ENCODE measurements around the gene CENPU. TPM values are rescaled to one million over a fixed set of nuclear protein-coding genes. Genes with fewer than 3 reads are reported as not detected.
"Not testable (repeated sequence)": the region's sequence is repeated elsewhere in the genome, so short reads cannot be mapped to it uniquely, and the experiment has no call there.

CENPU gene
- total and polyA plus RNA-seq, 10 of the 15 experiments (the other 5 are each of a cell fraction or from before 2014, with no cell fraction given), result 26.6 to 90.8 (median 53.8) TPM

- TF ChIP-seq BCLAF1 (IDR thresholded peaks at IDR 0.05), result no peak
- no peak for TF ChIP-seq FOS (IDR thresholded peaks at IDR 0.05; ENCODE audit: borderline replicate concordance, extremely low read depth, insufficient read length)
- no peak for TF ChIP-seq ZNF622 (IDR thresholded peaks at IDR 0.05)
Measured at GRCh38 chr4:184660978-184661377, 72.9 kb downstream of the CENPU start (continued).

GRCh38 chr4:184657820-184658219 lies 76.1 kb downstream of the CENPU start:
- H3K4me2 ChIP-seq (ENCODE audit: control insufficient read depth, insufficient read depth); SMC1A ChIA-PET (ENCODE audit: uncharacterized antibody, unreplicated experiment); H3K79me2 ChIP-seq (ENCODE audit: control insufficient read depth, insufficient read depth, low read length); BruUV-seq (replicated peaks); FAIRE-seq; H4K20me1 ChIP-seq (ENCODE audit: control insufficient read depth, insufficient read depth); intact Hi-C loops (cut with micrococcal nuclease; ENCODE audit: unreplicated experiment); H3K9me3 ChIP-seq (replicated peaks; ENCODE audit: control insufficient read depth, insufficient read depth, low read length); H3K4me3 ChIP-seq; CTCF ChIA-PET; RAD21 ChIA-PET (ENCODE audit: unreplicated experiment); H3K27me3 ChIP-seq (replicated peaks in 1 of 2; ENCODE audit: control insufficient read depth in 2 of 2, insufficient read depth in 2 of 2, low read length in 1 of 2); H2AFZ ChIP-seq (ENCODE audit: control insufficient read depth, low read depth, low read length); H3K4me1 ChIP-seq (ENCODE audit: control insufficient read depth, insufficient read depth, low read length); H3K27ac ChIP-seq (ENCODE audit: control insufficient read depth, insufficient read depth); H3K36me3 ChIP-seq (ENCODE audit: control insufficient read depth in 2 of 2, insufficient read depth in 2 of 2, low read length in 1 of 2); ATAC-seq; DNase-seq (ENCODE audit: low read depth, low spot score); H3K9ac ChIP-seq (ENCODE audit: control insufficient read depth, insufficient read depth, low read length); POLR2A ChIA-PET: not testable (repeated sequence)
- in situ Hi-C loops (cut with MboI), result loop anchor here (10.0 kb wide), 1 partner anchor 63 kb away; no protein-coding TSS in a partner anchor
- WGBS (ENCODE audit: insufficient coverage, insufficient replicate concordance, low lambda C conversion rate, missing lambda C conversion rate), result 97% methylated on average over 9 of the region's 9 CpGs
